Heart right ventricle (tissue), 16 donors: ENCODE data around the gene C4BPB. TPM values are rescaled to one million over a fixed set of nuclear protein-coding genes. Genes with fewer than 3 reads are reported as not detected.

Experiments
- ATAC-seq, 8 donors: fragments of 200-7000 bp; cut with Tn5 transposase; one replicate each; pipeline ENCODE4 v1.9.1; 2020; ENCODE audit warnings: mild to moderate bottlenecking in 8 of 8, moderate library complexity in 8 of 8, moderate number of reproducible peaks in 1 of 8
- DNase-seq, 2 donors: peaks; one replicate each; pipeline ENCODE4 v3.0.0-alpha.2; 2020
- H3K27ac ChIP-seq, 10 donors: fragments of 200-600 bp; sonication (generic) in 2 of 10; one replicate each; pipeline versions ENCODE4 v1.5.0 to v1.8.0; 2020 to 2022; ENCODE audit warnings: mild to moderate bottlenecking in 3 of 10
- H3K27me3 ChIP-seq, 7 donors: fragments of 200-600 bp; one replicate each; pipeline ENCODE4 v1.8.0; 2021 to 2022; ENCODE audit warnings: mild to moderate bottlenecking in 2 of 7
- H3K36me3 ChIP-seq, 9 donors: fragments of 200-600 bp; sonication (generic) in 1 of 9; one replicate each; pipeline versions ENCODE4 v1.5.0 to v1.8.0; 2020 to 2022; ENCODE audit warnings: mild to moderate bottlenecking in 2 of 9
- H3K4me1 ChIP-seq, 9 donors: fragments of 200-600 bp; sonication (generic) in 1 of 9; one replicate each; pipeline versions ENCODE4 v1.5.0 to v1.8.0; 2020 to 2022; ENCODE audit warnings: mild to moderate bottlenecking in 4 of 9
- H3K4me3 ChIP-seq, 10 donors: fragments of 200-600 bp; sonication (generic) in 2 of 10; one replicate each; pipeline versions ENCODE4 v1.5.0 to v1.8.0; 2020 to 2022; ENCODE audit warnings: mild to moderate bottlenecking in 7 of 10, moderate library complexity in 2 of 10
- H3K9me3 ChIP-seq, 11 donors: fragments of 200-600 bp in 10 of 11; sonication (generic) in 2 of 11; one replicate each; pipeline versions ENCODE4 v1.5.0 to v1.8.0; 2013 to 2022; ENCODE audit warnings: mild to moderate bottlenecking in 2 of 11, control low read depth in 1 of 11, moderate library complexity in 1 of 11
- CTCF ChIP-seq, 9 donors: fragments of 200-600 bp; sonication (generic) in 2 of 9; IDR thresholded peaks; one replicate each; pipeline versions ENCODE4 v1.5.0 to v1.8.0; 2021 to 2022; ENCODE audit warnings: antibody characterized with exemption in 9 of 9, mild to moderate bottlenecking in 5 of 9, moderate library complexity in 1 of 9
- WGBS, 2 donors: extraction: QIAGEN DNeasy Blood & Tissue Kit; methylation state at CpG; one replicate each; pipeline ENCODE4 v1.1.7; 2013; ENCODE audit warnings: inconsistent platforms in 1 of 2; 5-methylcytosine and 5-hydroxymethylcytosine counted together
- intact Hi-C, 10 donors: fragments of 100-400 bp; cut with DNase I; formaldehyde crosslinking; loops; one replicate each; pipeline versions ENCODE4 v1.11.1 to v1.14.2; 2022
- polyA plus RNA-seq, 2 donors: library from polyadenylated mRNA; stranded (reverse); fragments of 200-250 nt; gene quantifications; one replicate each; pipeline ENCODE4 v1.2.3, GENCODE V29; 2013
- total RNA-seq, 10 donors: library from RNA; stranded (reverse); fragmentation: NEBNext Ultra II Directional in 3 of 10; extraction: Animal tissue kit (Norgen Biotek cat#: 25700) in 3 of 10; gene quantifications; one replicate each; pipeline versions ENCODE4 v1.2.1 to v1.2.4, GENCODE V29; 2021 to 2023
- donor health status: Arrhythmogenic right ventricular cardiomyopathy.
- donor health status: ischemic (EF 13 %, LVEDD 7.1; RV severe dilation, severe dysfunction).
- donor health status: healthy with polysubstance abuse.
- donor health status: DM: no; HTN: yes; CAD: no.
- donor health status: DM: no; HTN: no; CAD: no.
- donor health status: ischemic (EF 25% LVEDD 6.9; RV normal size, moderate dysfunction).
- donor health status: ischemic (EF 25% LVEDD 5.7; RV mildly dilated, moderate dysfunction).
- donor health status: healthy.
- donor health status: DM: yes; HTN: yes; CAD: no.
- donor health status: Ischemic cardiomyopathy.
- donor health status: ischemic (EF 35%, LVEDD 5.7; RV mildly dilated, moderate dysfunction).
- donor health status: nonischemic (EF 11% LVEDD 7.7; RV severe dilation, severe dysfunction).
- donor health status: DM: yes; HTN: yes; CAD: no.
- donor health status: PGD.
- donor health status: ischemic (EF 29% LVEDD 5.4; RV normal size, mild dysfunction).
- donor health status: nonischemic (EF 23%, LVEDD 6.1; RV moderate dilation, normal function).

C4BPB gene
- total and polyA plus RNA-seq, 12 donors, result 0.06 to 1.7 (median 0.53) TPM; not detected in 8

GRCh38 chr1:207081806-207082205, 6.9 kb upstream of the C4BPB start:
- no peak overlapping the region for H3K27ac ChIP-seq
- ATAC-seq, result no peak
- no peak for DNase-seq
- no peaks in the 10 kb centered on the region for H3K9me3 ChIP-seq
- H3K36me3 ChIP-seq, result peaks cover 0 to 40% (median 0%) of the 10 kb centered on the region in 9 donors
- H3K4me1 ChIP-seq, result peaks cover 0 to 22% (median 9%) of the 10 kb centered on the region in 9 donors
- TF ChIP-seq CTCF (IDR thresholded peaks at IDR 0.05), result no peak
- H3K4me3 ChIP-seq, result no peak overlapping the region
- WGBS, 2 donors, result 84 to 87% methylated on average over 2 of the region's 2 CpGs
- intact Hi-C loops, result loop anchor here in 5 of 10 donors (5.0 to 10.0 kb wide), 5 partner anchors 240 to 325 kb away; partner anchors contain the start of gene CD55 (in 3 of the 5)
- no peaks in the 10 kb centered on the region for H3K27me3 ChIP-seq

DNA sequence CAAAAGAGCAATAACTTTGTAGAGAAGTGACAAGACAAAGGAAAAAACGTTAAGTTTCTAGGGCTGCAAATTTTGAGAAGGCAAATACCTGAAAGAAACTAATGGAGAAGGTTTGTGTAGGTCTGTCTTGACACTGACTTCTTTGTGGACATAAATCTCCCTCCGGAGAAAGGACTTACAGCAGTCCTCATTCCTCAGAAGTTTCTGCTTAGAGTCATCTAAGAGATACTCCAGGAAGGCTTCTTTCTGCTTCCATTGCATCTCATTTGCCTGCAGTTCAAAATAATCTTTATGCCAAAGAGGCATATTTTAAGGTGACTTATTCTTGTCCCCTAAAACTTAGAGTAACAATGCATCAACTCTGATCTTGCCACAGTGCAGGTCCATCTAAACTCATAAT, 4.4 kb upstream of the C4BPB start:
- Histone ChIP-seq H3K4me1 (peaks cover 0 to 11% (median 0%) of the 10 kb centered on the region in 9 donors), H3K4me3 (no peak overlapping the region), H3K27me3 (no peaks in the 10 kb centered on the region), H3K9me3 (no peaks in the 10 kb centered on the region), H3K27ac (no peak overlapping the region), H3K36me3 (peaks cover 0 to 29% (median 0%) of the 10 kb centered on the region in 9 donors)
- no peak for ATAC-seq
- intact Hi-C loops, result loop anchor here in 7 of 10 donors (2.0 to 10.0 kb wide), 7 partner anchors 238 to 415 kb away; partner anchors contain the start of gene CD55 (in 3 of the 7)
- no peak for TF ChIP-seq CTCF (IDR thresholded peaks at IDR 0.05)
- no peak for DNase-seq
- 69 to 73% methylated on average over 2 of the region's 2 CpGs for WGBS, 2 donors

DNA sequence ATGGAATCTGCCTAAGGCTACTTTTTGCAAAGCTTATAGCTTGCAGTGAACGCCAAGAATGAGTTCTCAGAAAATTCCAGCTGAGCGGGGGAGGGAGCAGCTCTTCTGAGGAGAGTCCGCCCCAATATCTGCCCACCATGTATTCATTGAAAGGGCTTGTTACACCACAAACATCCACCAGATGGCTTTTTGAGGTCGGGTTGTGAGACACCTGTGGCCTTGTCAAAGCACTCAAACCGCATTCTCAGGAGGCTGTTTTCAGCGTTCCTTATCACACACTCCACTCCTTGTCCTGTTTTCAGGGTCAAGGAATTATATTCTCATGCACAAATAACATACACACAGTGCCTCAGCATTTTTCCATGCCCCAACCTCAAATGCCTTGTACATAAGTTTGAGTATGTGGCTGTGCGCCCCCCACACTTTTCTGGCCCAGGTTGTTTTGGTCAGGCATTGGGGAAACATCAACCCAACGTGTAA, 3.9 kb upstream of the C4BPB start:
- no peak overlapping the region for H3K4me3 ChIP-seq
- 22 to 24% methylated on average over 8 of the region's 8 CpGs for WGBS, 2 donors
- peaks cover 0 to 13% (median 0%) of the 10 kb centered on the region in 9 donors for H3K4me1 ChIP-seq
- H3K27ac ChIP-seq, result no peak overlapping the region
- no peaks in the 10 kb centered on the region for H3K27me3 ChIP-seq
- DNase-seq (peak in 1 of 2 donors; percentile 53), ATAC-seq (peak in 7 of 8 donors; percentile 33 to 76 (median 66))
- TF ChIP-seq CTCF (IDR thresholded peaks at IDR 0.05), result peak; percentile 32 to 73 (median 61)
- H3K36me3 ChIP-seq, result peaks cover 0 to 24% (median 0%) of the 10 kb centered on the region in 9 donors
- H3K9me3 ChIP-seq, result no peaks in the 10 kb centered on the region
- intact Hi-C loops, result loop anchor here (2.0 to 10.0 kb wide), 10 partner anchors 238 to 418 kb away; partner anchors contain the start of genes CR1 (in 4 of the 10) and CD55 (in 3 of the 10)

GRCh38 chr1:207085887-207086286, 2.8 kb upstream of the C4BPB start:
- TF ChIP-seq CTCF (IDR thresholded peaks at IDR 0.05), result no peak
- peaks cover 0 to 13% (median 0%) of the 10 kb centered on the region in 9 donors for H3K4me1 ChIP-seq
- no peaks in the 10 kb centered on the region for H3K9me3 ChIP-seq
- WGBS, 2 donors, result 84 to 85% methylated on average over 3 of the region's 3 CpGs
- H3K4me3 ChIP-seq, result no peak overlapping the region
- DNase-seq, result no peak
- intact Hi-C loops, result loop anchor here in 9 of 10 donors (2.0 to 10.0 kb wide), 8 partner anchors 239 to 416 kb away; partner anchors contain the start of genes CR1 (in 4 of the 9) and CD55 (in 2 of the 9)
- H3K27me3 ChIP-seq, result no peaks in the 10 kb centered on the region
- ATAC-seq, result no peak
- H3K27ac ChIP-seq, result no peak overlapping the region
- H3K36me3 ChIP-seq, result peaks cover 0 to 12% (median 0%) of the 10 kb centered on the region in 9 donors
